HepG2 (cell line): ENCODE results near the gene PROP1. TPM values are rescaled to one million over a fixed set of nuclear protein-coding genes. Genes with fewer than 3 reads are reported as not detected.

Source experiments
- ATAC-seq: fragments of 200-7000 bp; cut with Tn5 transposase; 3 replicates; pipeline ENCODE4 v1.9.1; 2020; ENCODE audit warnings: mild to moderate bottlenecking, moderate library complexity
- BruUV-seq: library from RNA; stranded (reverse); fragments of 400-500 nt; replicated peaks from 2 replicates; lab custom pipeline; 2021; lab: Mats Ljungman, UMichigan
- CTCF ChIA-PET: fragments of 300-600 bp; formaldehyde crosslinking; extraction: SDS; loops from one replicate; lab custom pipeline; 2021; ENCODE audit warnings: low total read pairs, inconsistent platforms, low intra/inter-chr PET ratio; lab: Yijun Ruan, JAX
- POLR2A ChIA-PET: fragments of 350-600 bp; sonication (Branson Sonifier 250); formaldehyde crosslinking; loops from one replicate; lab custom pipeline; 2020; ENCODE audit warnings: antibody characterized with exemption, inconsistent platforms; lab: Yijun Ruan, JAX
- DNase-seq: peaks from one replicate; pipeline ENCODE4 v3.0.0-alpha.2; 2015; ENCODE audit warnings: low spot score
- FAIRE-seq: peaks from 3 replicates; lab custom pipeline; 2011; peaks lifted over from hg19 to GRCh38; lab: Jason Lieb, UNC
- H2AFZ ChIP-seq: one replicate; pipeline ENCODE4 v1.6.1; 2011; ENCODE audit warnings: low read length, inconsistent platforms
- H3K27ac ChIP-seq: fragments of 300-600 bp; 3 replicates; pipeline ENCODE4 v1.8.0; 2011; ENCODE audit warnings: mixed run types, mild to moderate bottlenecking, mixed read lengths, low read length, inconsistent platforms; ENCODE audit not compliant: insufficient read depth; ENCODE audit errors: extremely low read length
- H3K27me3 ChIP-seq, 2 experiments: fragments of 200-600 bp in 1 of 2; 2 replicates in 1 of 2; 3 replicates in 1 of 2; pipeline versions ENCODE4 v1.6.0 to v1.8.0; 2011; ENCODE audit warnings: low read length in 2 of 2, mild to moderate bottlenecking in 2 of 2, moderate library complexity in 2 of 2, inconsistent platforms in 1 of 2; ENCODE audit not compliant: insufficient read depth in 2 of 2, control insufficient read depth in 1 of 2
- H3K36me3 ChIP-seq, 2 experiments: fragments of 200-600 bp in 1 of 2; replicated peaks in 1 of 2; 2 replicates in 1 of 2; 3 replicates in 1 of 2; pipeline versions ENCODE4 v1.5.1 to v1.8.0; 2011; ENCODE audit warnings: low read length in 2 of 2, inconsistent platforms in 1 of 2; ENCODE audit not compliant: insufficient read depth in 2 of 2, control insufficient read depth in 1 of 2
- H3K4me1 ChIP-seq: 2 replicates; pipeline ENCODE4 v1.5.1; 2012; ENCODE audit warnings: low read length, inconsistent platforms; ENCODE audit not compliant: insufficient read depth
- H3K4me2 ChIP-seq: 2 replicates; pipeline ENCODE4 v1.6.0; 2011; ENCODE audit warnings: low read depth, low read length, inconsistent platforms
- H3K4me3 ChIP-seq, 3 experiments: fragments of 200-600 bp in 1 of 3; sonication (generic), shearing (Covaris generic) in 1 of 3; replicated peaks in 1 of 3; 2 replicates each; pipeline ENCODE4 v1.5.1; 2011 to 2016; ENCODE audit warnings: low read length in 3 of 3, inconsistent platforms in 2 of 3, low read depth in 2 of 3, mild to moderate bottlenecking in 2 of 3, control low read depth in 1 of 3, mixed read lengths in 1 of 3; ENCODE audit not compliant: insufficient read depth in 1 of 3
- H3K79me2 ChIP-seq: one replicate; pipeline ENCODE4 v1.6.1; 2011; ENCODE audit warnings: low read length, inconsistent platforms; ENCODE audit not compliant: insufficient read depth
- H3K9ac ChIP-seq: 2 replicates; pipeline ENCODE4 v1.6.0; 2011; ENCODE audit warnings: mild to moderate bottlenecking, low read depth, low read length, inconsistent platforms; ENCODE audit not compliant: insufficient read depth
- H3K9me3 ChIP-seq: 2 replicates; pipeline ENCODE4 v1.5.1; 2012; ENCODE audit warnings: mild to moderate bottlenecking, low read length
- H4K20me1 ChIP-seq: 2 replicates; pipeline ENCODE4 v1.6.0; 2011; ENCODE audit warnings: inconsistent platforms, mild to moderate bottlenecking, low read length, moderate library complexity; ENCODE audit not compliant: insufficient read depth
- DMTF1 ChIP-seq: sonication (generic); formaldehyde crosslinking; IDR thresholded peaks from 2 replicates; pipeline ENCODE4 v1.4.0; 2020; ENCODE audit warnings: mild to moderate bottlenecking, missing genetic modification reagents
- HMGXB4 ChIP-seq, 2 experiments: sonication (generic) in 1 of 2; formaldehyde crosslinking in 1 of 2; IDR thresholded peaks; 2 replicates each; pipeline versions ENCODE4 v1.4.0 to v1.6.1; 2018 to 2020; ENCODE audit warnings: missing genetic modification reagents in 2 of 2, borderline replicate concordance in 1 of 2, low read depth in 1 of 2, mild to moderate bottlenecking in 1 of 2, missing biosample characterization in 1 of 2
- KDM6A ChIP-seq: IDR thresholded peaks from 2 replicates; pipeline ENCODE4 v1.6.1; 2016; ENCODE audit warnings: low read depth
- TSC22D2 ChIP-seq: sonication (generic); formaldehyde crosslinking; IDR thresholded peaks from 2 replicates; pipeline ENCODE4 v1.5.1; 2020; ENCODE audit warnings: missing genetic modification reagents, mild to moderate bottlenecking, borderline replicate concordance
- ZNF580 ChIP-seq: IDR thresholded peaks from 2 replicates; pipeline ENCODE4 v1.6.1; 2016; ENCODE audit warnings: low read depth, borderline replicate concordance
- ZNF597 ChIP-seq: sonication (generic); formaldehyde crosslinking; IDR thresholded peaks from 2 replicates; pipeline ENCODE4 v1.5.0; 2020; ENCODE audit warnings: missing genetic modification reagents
- whole genome bisulfite sequencing: methylation state at CpG from one replicate; pipeline ENCODE4 v1.1.6; 2017; ENCODE audit warnings: low lambda C conversion rate; 5-methylcytosine and 5-hydroxymethylcytosine counted together
- in situ Hi-C: cut with HindIII; loops from 2 replicates; pipeline ENCODE4 v1.10.0; 2017; ENCODE audit warnings: low pct_unique_long_range_greater_than_20kb; ENCODE audit not compliant: extremely low pct_ligation_motif_present
- intact Hi-C: fragments of 100-400 bp; cut with micrococcal nuclease; formaldehyde crosslinking; loops from one replicate; pipeline ENCODE4 v1.10.0; 2022; ENCODE audit not compliant: unreplicated experiment
- polyA plus RNA-seq, 8 experiments: library from polyadenylated mRNA; depleted of rRNA in 3 of 8; stranded (reverse) in 7 of 8; unstranded in 1 of 8; fragments of >200 nt; fragmentation: Illumina TruSeq in 4 of 8; extraction: Trizol in 4 of 8; gene quantifications; 2 replicates each; pipeline versions ENCODE4 v1.2.1 to v1.2.3, GENCODE V29; 2011 to 2016; ENCODE audit warnings: low read depth in 4 of 8, missing spikeins in 1 of 8, mixed read lengths in 1 of 8; ENCODE audit not compliant: insufficient read depth in 1 of 8
- total RNA-seq, 5 experiments: library from RNA; depleted of rRNA; stranded (reverse); fragments of >200 nt; fragmentation: Illumina TruSeq; extraction: Trizol; gene quantifications; 2 replicates each; pipeline ENCODE4 v1.2.3, GENCODE V29; 2016; ENCODE audit warnings: low read depth in 1 of 5

PROP1 gene
- total and polyA plus RNA-seq, 2 of the 13 experiments (the other 11 are each of a cell fraction or from before 2014, with no cell fraction given) = not detected

GRCh38 chr5:177992466-177992865 lies 3.6 kb downstream of the PROP1 start:
- in situ Hi-C loops = no loop called here
- TF ChIP-seq ZNF580 (CRISPR knock-in tag) = no peak
- TF ChIP-seq HMGXB4 (CRISPR knock-in tag; IDR thresholded peaks at IDR 0.05; ENCODE audit: borderline replicate concordance in 1 of 2, low read depth in 1 of 2) = no peak
- no peak for TF ChIP-seq TSC22D2 (CRISPR knock-in tag)
- TF ChIP-seq DMTF1 (CRISPR knock-in tag) = no peak
- TF ChIP-seq KDM6A (CRISPR knock-in tag) = no peak
- TF ChIP-seq ZNF597 = no peak
- TF ChIP-seq, all 625 proteins: peak for 0
- ATAC-seq (no peak), DNase-seq (no peak), FAIRE-seq (no peak)
- no peak overlapping the region for H3K9ac ChIP-seq
- H4K20me1 ChIP-seq = no peaks in the 10 kb centered on the region
- no peaks in the 10 kb centered on the region for H3K36me3 ChIP-seq
- 24% methylated on average over 6 of the region's 6 CpGs for WGBS
- no peak overlapping the region for H3K4me3 ChIP-seq
- no peak overlapping the region for H3K27ac ChIP-seq
- H3K4me1 ChIP-seq = no peaks in the 10 kb centered on the region
- H3K27me3 ChIP-seq = peaks cover 4 to 37% of the 10 kb centered on the region in 2 experiments
- no peaks in the 10 kb centered on the region for H3K9me3 ChIP-seq
- POLR2A ChIA-PET = no interaction called here
- no peak overlapping the region for H3K4me2 ChIP-seq
- no TSS peak for BruUV-seq
- H2AFZ ChIP-seq = no peak overlapping the region
- no peaks in the 10 kb centered on the region for H3K79me2 ChIP-seq
- intact Hi-C loops = no loop called here
- CTCF ChIA-PET = no interaction called here
